Right lobe of liver (tissue), 4 donors: ENCODE results near the gene CTIF.

ENCODE experiments used
- POLR2A ChIP-seq: fragments of 450-650 bp; IDR thresholded peaks from one replicate; pipeline ENCODE4 v1.6.1; 2017; ENCODE audit warnings: antibody characterized with exemption, mild to moderate bottlenecking
- TF ChIP-seq, protein P1 (sequence below), 4 donors: fragments of 200-600 bp in 3 of 4; fragments of 450-650 bp in 1 of 4; IDR thresholded peaks; one replicate each; pipeline versions ENCODE4 v1.5.1 to v1.8.0; 2016 to 2022; ENCODE audit warnings: antibody characterized with exemption in 4 of 4, mild to moderate bottlenecking in 2 of 4
- donor health status: DM: no; HTN: no; CAD: no.
- donor health status: DM: no; HTN: no; CAD: no.
- donor health status: DM: no; HTN: yes; CAD: no.

DNA sequence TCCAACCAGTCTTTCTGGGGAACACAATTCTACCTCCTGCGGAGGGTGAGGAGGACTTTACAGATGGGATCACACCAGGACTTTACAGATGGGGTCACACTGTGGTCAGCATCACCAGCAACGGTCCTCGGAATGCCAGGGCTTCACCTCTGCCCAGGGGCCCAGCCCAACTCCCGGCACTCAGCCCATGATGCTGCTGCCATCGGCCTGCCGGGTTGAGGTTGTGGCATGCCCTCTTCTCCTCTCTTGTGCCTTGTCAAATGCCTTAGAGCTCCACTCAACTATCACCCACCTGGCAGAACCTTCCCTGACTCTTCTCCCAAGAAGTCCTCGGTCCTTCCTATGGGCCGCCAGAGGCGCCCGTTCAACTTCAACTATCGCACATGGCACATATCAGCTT lies 166.7 kb downstream of the CTIF start:
- no peak for TF ChIP-seq POLR2A
- TF ChIP-seq, protein P1, sequence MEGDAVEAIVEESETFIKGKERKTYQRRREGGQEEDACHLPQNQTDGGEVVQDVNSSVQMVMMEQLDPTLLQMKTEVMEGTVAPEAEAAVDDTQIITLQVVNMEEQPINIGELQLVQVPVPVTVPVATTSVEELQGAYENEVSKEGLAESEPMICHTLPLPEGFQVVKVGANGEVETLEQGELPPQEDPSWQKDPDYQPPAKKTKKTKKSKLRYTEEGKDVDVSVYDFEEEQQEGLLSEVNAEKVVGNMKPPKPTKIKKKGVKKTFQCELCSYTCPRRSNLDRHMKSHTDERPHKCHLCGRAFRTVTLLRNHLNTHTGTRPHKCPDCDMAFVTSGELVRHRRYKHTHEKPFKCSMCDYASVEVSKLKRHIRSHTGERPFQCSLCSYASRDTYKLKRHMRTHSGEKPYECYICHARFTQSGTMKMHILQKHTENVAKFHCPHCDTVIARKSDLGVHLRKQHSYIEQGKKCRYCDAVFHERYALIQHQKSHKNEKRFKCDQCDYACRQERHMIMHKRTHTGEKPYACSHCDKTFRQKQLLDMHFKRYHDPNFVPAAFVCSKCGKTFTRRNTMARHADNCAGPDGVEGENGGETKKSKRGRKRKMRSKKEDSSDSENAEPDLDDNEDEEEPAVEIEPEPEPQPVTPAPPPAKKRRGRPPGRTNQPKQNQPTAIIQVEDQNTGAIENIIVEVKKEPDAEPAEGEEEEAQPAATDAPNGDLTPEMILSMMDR (IDR thresholded peaks at IDR 0.05) = no peak
